KOPT-K1 (cell line): Measurements from ENCODE around the gene KCNH2.
"Not testable (repeated sequence)": the region's sequence is repeated elsewhere in the genome, so short reads cannot be mapped to it uniquely, and the experiment has no call there.

Experiments
- H3K27ac ChIP-seq: fragments of 200-600 bp; sonication (generic); 2 replicates; pipeline ENCODE4 v1.5.1; 2016; ENCODE audit warnings: antibody characterized with exemption, mild to moderate bottlenecking, low read depth, low read length; ENCODE audit not compliant: poor library complexity, severe bottlenecking
- H3K36me3 ChIP-seq: fragments of 200-600 bp; sonication (generic); 2 replicates; pipeline ENCODE4 v1.5.1; 2017; ENCODE audit warnings: antibody characterized with exemption, mild to moderate bottlenecking, low read length, moderate library complexity; ENCODE audit not compliant: insufficient read depth
- H3K9me3 ChIP-seq: fragments of 200-600 bp; sonication (generic); 2 replicates; pipeline ENCODE4 v1.5.1; 2017; ENCODE audit warnings: antibody characterized with exemption, low read length, mild to moderate bottlenecking; ENCODE audit not compliant: insufficient read depth, poor library complexity, severe bottlenecking

KCNH2 gene

DNA sequence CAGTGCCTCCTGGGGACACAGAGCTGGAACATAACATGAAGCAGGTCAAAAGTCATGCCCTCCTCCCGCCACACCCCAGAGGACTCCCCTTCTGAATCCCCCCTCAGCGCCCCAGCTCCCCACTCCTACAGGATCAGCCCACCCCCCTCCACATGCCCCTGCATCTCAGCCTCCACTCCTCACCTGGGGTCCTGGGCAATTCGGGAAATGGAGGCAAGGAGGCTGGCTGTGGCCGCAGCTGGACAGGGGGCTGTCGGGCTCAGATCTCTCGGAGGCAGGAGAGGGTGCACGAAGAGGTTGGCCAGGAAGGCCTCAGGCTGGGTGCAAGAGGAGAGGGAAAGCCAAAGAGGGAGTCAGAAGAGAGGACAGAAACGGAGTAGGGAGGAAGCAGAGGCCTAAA, 38.4 kb upstream of the KCNH2 start:
- H3K36me3 ChIP-seq = no peaks in the 10 kb centered on the region

DNA sequence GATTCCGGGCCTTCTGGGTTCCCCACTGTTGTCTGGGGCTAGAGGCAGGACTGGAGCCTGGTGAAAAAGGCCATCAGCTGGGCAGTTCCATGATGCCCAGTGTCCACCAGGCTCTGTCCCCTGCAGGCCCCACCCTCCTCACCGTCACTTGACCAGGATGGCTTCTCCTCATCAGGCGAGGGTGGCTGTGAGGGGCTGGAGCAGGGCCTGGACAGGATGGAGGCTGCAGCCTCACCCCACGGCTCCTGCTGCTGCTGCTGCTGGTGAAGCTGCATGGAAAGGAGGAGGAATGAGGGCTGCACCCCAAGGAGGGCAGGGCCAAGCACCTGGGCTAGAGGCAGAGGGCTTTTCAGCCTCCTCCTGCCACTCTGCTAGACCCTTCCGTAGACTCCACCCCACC, 37.8 kb upstream of the KCNH2 start:
- Histone ChIP-seq H3K36me3 (no peaks in the 10 kb centered on the region), H3K27ac (no peak overlapping the region), H3K9me3 (no peaks in the 10 kb centered on the region)

More for the DNA sequence above, 38.4 kb upstream of the KCNH2 start:
- Histone ChIP-seq H3K27ac (no peak overlapping the region), H3K9me3 (no peaks in the 10 kb centered on the region)

DNA sequence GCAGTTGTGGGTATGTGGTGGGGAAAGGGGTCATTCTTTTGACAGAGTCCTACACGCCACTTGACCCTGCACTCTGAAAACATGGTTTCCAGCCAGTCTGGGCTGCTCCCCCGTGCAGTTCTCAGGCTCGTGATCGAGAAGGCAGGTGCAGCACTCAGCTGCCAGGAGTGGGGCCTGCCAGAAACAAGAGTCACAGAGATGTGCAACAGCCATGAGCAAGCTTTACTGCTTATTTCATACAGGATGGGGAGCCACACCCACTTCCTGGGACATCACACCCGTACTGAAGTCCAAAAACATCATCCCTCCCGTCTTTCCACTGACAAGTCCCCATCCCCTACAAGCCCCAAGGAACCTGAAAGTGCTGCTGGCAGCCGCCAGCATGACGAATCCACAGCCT, 36.8 kb upstream of the KCNH2 start:
- Histone ChIP-seq H3K9me3 (no peaks in the 10 kb centered on the region), H3K27ac (no peak overlapping the region)

DNA sequence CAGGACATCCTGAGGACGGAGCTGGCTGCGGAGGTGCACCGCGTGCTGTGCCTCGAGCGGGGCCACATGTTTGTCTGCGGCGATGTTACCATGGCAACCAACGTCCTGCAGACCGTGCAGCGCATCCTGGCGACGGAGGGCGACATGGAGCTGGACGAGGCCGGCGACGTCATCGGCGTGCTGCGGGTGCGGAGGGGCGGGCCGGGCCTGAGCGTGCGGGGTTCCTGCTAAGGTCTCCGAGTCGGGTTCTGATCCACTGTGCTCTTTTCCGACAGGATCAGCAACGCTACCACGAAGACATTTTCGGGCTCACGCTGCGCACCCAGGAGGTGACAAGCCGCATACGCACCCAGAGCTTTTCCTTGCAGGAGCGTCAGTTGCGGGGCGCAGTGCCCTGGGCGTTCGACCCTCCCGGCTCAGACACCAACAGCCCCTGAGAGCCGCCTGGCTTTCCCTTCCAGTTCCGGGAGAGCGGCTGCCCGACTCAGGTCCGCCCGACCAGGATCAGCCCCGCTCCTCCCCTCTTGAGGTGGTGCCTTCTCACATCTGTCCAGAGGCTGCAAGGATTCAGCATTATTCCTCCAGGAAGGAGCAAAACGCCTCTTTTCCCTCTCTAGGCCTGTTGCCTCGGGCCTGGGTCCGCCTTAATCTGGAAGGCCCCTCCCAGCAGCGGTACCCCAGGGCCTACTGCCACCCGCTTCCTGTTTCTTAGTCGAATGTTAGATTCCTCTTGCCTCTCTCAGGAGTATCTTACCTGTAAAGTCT, 35.8 kb upstream of the KCNH2 start:
- Histone ChIP-seq H3K36me3 (no peaks in the 10 kb centered on the region), H3K27ac (no peak overlapping the region), H3K9me3 (no peaks in the 10 kb centered on the region)

More for the DNA sequence above, 36.8 kb upstream of the KCNH2 start:
- no peaks in the 10 kb centered on the region for H3K36me3 ChIP-seq

DNA sequence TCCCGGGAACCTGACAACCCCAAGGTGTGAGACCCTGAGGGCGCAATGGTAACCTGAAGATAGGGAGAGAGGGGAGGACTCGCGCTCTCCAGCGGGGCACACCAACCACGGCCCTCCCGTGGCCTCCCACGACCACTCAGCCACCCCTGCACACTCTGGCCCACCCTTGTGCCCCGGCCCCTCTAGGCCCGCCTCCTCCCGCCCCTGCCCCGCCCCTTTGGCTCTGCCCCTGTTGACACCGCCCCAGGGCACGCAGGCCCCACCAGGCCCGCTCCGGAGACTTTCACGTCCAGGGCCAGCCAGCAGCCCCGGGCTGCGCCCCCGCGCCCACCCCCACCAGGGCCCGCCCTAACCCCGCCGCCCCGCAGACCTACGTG, 35.2 kb upstream of the KCNH2 start:
- H3K27ac ChIP-seq = no peak overlapping the region
- H3K9me3 ChIP-seq = no peaks in the 10 kb centered on the region

DNA sequence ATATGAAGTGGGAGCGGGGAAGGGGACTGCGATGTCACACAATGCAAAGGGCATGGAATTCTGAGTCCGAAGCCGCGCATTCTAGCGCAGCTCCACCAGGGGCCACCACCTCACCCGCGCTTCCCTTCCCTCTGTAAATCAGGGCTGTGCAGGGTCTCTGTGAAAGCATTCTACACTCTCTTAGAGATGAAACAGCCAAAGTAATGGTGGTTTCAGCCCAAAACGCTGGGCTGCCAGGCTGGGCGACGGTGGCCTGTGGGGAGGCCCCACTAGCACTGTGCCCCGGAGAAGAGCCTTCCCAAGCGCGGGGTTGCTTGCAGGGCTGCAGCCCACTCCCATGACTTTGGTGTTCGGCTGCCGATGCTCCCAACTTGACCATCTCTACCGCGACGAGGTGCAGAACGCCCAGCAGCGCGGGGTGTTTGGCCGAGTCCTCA, 34.8 kb upstream of the KCNH2 start:
- Histone ChIP-seq H3K36me3 (no peaks in the 10 kb centered on the region), H3K9me3 (no peaks in the 10 kb centered on the region), H3K27ac (no peak overlapping the region)

More for the DNA sequence above, 35.2 kb upstream of the KCNH2 start:
- H3K36me3 ChIP-seq = no peaks in the 10 kb centered on the region

DNA sequence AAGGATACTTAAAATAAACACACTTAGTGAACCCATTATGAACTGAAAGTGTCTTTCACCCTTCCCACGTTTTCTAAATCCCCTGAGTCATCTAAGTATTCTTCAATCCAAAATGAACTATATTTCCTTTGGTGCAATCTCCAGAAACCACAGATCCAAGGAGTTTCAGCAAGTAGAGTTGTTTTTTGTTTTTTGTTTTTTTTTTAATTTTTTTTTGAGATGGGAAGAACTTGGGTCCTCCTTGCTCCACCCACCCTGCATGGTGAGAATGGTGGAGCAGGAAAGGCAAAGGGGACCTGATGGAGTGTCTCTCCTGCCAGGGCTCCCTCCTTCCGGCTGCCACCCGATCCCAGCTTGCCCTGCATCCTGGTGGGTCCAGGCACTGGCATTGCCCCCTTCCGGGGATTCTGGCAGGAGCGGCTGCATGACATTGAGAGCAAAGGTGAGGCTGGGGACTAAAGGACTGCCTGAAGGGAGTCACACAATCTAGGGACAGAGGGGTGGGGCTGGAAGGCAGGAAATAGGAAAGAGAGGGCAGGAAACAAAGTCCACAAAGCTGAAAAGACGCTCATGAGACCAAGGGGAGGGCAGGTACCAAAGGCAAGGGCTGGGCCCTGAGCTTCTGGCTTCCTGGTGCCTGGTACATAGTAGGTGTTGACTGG, 34.0 kb upstream of the KCNH2 start:
- Histone ChIP-seq H3K36me3 (no peaks in the 10 kb centered on the region), H3K9me3 (no peaks in the 10 kb centered on the region), H3K27ac (no peak overlapping the region)

DNA sequence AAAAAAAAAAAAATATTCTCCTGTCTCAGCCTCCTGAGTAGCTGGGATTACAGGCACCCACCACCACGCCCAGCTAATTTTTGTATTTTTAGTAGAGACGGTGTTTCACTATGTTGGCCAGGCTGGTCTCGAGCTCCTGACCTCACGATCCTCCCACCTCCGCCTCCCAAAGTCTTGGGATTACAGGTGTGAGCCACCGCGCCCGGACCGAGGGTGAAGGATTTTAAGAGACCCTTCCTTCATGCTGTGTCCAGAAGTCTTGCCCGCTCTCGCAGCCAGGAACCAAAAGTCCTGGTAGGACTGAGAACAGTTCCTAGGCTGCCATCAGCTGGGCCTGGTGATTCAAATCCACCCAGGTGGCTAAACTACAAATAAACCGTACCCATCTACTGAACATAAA, 33.5 kb upstream of the KCNH2 start:
- H3K36me3 ChIP-seq, H3K27ac ChIP-seq, H3K9me3 ChIP-seq: not testable (repeated sequence)

DNA sequence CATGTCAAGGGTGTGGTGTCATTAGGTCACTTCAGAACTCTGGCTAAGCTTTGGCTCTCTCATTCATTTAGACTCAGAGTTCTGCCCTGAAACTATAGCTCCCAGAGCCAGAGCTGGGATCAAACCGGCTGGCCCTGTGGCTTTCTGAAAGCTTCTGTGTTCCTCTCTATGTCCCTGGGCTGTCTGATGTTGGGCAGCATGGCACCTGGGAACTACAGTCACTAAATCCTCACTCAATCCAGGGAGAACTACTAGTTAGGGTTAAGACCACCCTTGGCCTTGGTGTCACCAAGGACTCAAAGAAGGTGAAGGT, 32.9 kb upstream of the KCNH2 start:
- Histone ChIP-seq H3K36me3 (no peaks in the 10 kb centered on the region), H3K9me3 (no peaks in the 10 kb centered on the region), H3K27ac (no peak overlapping the region)

DNA sequence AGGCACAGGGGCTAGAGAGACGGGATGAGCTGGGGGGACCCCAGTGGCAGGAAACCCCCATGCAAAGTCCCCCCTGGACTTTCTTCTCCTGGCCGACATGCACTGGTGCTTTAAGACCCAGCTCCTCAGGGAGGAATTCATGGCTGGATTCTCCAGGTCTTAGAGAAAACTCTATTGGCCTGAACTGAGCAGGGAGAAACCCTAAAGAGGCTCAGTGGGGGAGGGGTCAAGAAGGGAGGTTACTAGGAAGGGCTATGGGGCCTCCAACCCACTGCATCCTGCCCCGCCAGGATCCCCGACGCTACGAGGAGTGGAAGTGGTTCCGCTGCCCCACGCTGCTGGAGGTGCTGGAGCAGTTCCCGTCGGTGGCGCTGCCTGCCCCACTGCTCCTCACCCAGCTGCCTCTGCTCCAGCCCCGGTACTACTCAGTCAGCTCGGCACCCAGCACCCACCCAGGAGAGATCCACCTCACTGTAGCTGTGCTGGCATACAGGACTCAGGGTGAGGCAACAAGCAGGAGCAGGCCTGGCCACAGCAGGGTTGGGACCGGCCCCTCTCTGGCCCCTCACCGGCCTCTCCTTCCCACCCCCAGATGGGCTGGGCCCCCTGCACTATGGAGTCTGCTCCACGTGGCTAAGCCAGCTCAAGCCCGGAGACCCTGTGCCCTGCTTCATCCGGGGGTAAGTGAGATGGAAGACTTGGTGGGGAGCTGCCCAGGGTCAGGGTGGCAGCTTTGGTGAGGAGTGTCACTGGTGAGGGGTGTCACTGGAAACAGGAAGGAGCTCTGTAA, 32.4 kb upstream of the KCNH2 start:
- Histone ChIP-seq H3K36me3 (no peaks in the 10 kb centered on the region), H3K27ac (no peak overlapping the region), H3K9me3 (no peaks in the 10 kb centered on the region)

DNA sequence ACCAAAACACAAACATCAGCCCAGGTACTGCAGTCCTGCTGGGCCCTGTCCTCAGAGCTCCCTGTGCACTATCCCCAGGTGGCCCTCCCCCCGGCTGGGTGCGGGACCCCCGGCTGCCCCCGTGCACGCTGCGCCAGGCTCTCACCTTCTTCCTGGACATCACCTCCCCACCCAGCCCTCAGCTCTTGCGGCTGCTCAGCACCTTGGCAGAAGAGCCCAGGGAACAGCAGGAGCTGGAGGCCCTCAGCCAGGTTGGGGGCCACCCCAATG, 31.9 kb upstream of the KCNH2 start:
- Histone ChIP-seq H3K27ac (no peak overlapping the region), H3K9me3 (no peaks in the 10 kb centered on the region), H3K36me3 (no peaks in the 10 kb centered on the region)

DNA sequence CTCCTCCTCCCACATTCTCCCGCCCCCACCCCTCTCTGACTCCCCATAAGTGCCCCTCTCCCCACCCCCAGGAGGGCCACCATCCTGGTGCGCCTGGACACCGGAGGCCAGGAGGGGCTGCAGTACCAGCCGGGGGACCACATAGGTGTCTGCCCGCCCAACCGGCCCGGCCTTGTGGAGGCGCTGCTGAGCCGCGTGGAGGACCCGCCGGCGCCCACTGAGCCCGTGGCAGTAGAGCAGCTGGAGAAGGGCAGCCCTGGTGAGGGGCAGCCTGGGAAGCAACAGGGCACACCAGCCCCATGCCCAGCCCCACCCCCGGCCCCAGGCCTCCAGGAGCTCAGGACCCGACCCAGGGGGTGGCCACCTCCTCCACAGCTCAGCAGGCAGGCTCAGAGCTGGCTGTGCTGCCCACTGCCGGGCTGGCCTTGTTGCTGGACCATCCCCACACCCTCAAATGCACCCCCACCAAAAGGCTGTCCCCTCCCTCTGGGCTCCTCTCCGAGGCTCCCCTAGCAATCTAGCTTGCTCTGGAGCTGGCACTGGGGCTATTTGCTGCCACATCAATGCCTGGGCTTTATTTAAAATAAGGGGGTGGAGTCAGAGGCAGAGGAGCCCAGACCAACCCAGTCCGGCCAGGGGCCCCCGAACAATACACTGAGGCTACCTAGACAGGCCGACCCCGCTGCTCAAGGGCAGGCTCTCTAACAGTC, 31.4 kb upstream of the KCNH2 start:
- H3K9me3 ChIP-seq = no peaks in the 10 kb centered on the region
- H3K27ac ChIP-seq = peak overlapping the region; percentile 67
- H3K36me3 ChIP-seq = no peaks in the 10 kb centered on the region

DNA sequence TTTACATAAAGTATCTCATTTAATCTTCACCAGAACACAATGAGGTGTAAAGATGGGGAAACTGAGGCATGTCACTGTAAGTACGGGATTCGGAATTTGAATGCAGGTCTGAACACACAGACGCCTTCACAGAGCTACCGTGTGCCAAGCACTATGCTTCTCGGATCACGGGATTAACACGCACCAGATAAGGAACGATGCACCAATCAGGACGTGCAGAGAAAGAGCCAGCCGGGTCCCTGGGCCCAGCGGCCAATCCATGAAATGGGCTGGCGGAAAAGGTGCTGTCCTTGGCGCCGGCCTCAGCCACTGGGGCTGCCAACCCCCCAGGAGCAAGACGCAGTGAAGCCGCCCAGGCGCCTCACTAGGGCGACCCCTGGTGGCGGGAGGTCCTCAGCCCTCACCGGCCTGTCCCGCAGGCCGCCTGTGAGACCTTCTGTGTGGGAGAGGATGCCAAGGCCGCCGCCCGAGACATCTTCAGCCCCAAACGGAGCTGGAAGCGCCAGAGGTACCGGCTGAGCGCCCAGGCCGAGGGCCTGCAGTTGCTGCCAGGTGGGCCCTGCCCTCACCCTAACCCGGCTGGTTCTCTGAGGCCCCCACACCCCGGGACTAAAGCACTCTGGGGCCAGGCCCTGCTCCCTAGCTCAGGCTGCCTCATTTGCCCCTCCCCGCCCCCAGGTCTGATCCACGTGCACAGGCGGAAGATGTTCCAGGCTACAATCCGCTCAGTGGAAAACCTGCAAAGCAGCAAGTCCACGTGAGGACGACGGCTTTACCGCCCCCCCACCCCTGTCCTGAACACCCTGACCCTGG, 30.6 kb upstream of the KCNH2 start:
- Histone ChIP-seq H3K9me3 (no peaks in the 10 kb centered on the region), H3K36me3 (no peaks in the 10 kb centered on the region), H3K27ac (peak overlapping the region; percentile 67)

DNA sequence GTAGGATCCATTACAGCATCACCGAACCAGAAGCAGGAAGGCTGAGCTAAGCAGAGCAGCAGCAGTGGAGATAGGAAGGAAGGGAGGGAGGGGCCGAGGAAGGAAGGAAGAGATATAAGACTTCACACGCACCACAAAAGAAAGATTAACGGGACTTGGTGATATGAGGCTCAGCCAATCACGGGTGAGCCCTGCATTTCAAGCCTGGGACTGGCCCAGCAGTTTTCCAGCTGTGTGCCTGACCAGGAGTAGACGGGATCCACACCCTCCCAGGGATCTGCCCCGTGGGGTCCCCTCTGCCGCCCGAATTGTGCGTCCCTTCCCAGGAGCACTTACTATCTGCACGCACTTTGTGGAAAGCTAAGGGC, 30.0 kb upstream of the KCNH2 start:
- Histone ChIP-seq H3K27ac (peak overlapping the region; percentile 67), H3K36me3 (no peaks in the 10 kb centered on the region), H3K9me3 (no peaks in the 10 kb centered on the region)
